ENCODE measurements around the gene OR13J1.

GRCh38 chr9:35840881-35841644 lies 29.1 kb downstream of the OR13J1 start:
- TF ChIP-seq CTCF (IDR thresholded peaks at IDR 0.05; ENCODE audit: low read depth, low read length, missing input control) (no peak), FOXA1 (IDR thresholded peaks at IDR 0.05) (no peak), ATF3 (IDR thresholded peaks at IDR 0.05) (no peak)
